Activated T-cell treated with anti-CD3 and anti-CD28 coated beads for 24 hours (primary cell): Measurements from ENCODE around the gene EPOP.
"Not testable (repeated sequence)": the region's sequence is repeated elsewhere in the genome, so short reads cannot be mapped to it uniquely, and the experiment has no call there.

Experiments
- DNase-seq: peaks from one replicate; pipeline ENCODE4 v3.0.0-alpha.2; 2020; ENCODE audit warnings: low read depth

Gene EPOP

GRCh38 chr17:38673707-38674013 is 1.1 kb downstream of the EPOP start:
- DNase-seq, result no peak

- DNase-seq, result no peak
Observed at GRCh38 chr17:38672788-38673706, 1.7 kb downstream of the EPOP start.

- no peak for DNase-seq
Observed at GRCh38 chr17:38671939-38672720, 2.6 kb downstream of the EPOP start.

GRCh38 chr17:38669520-38669919 is 5.2 kb downstream of the EPOP start:
- DNase-seq, result no peak

GRCh38 chr17:38667787-38668122 is 7.0 kb downstream of the EPOP start:
- DNase-seq, result no peak

GRCh38 chr17:38667099-38667786 is 7.5 kb downstream of the EPOP start:
- peak; percentile 46 for DNase-seq

GRCh38 chr17:38663964-38664644 is 10.7 kb downstream of the EPOP start:
- no peak for DNase-seq

- peak; percentile 35 for DNase-seq
Observed at GRCh38 chr17:38663125-38663751, 11.5 kb downstream of the EPOP start.

GRCh38 chr17:38660097-38661025 is 14.4 kb downstream of the EPOP start:
- no peak for DNase-seq

- no peak for DNase-seq
Observed at GRCh38 chr17:38659415-38659814, 15.3 kb downstream of the EPOP start.

GRCh38 chr17:38658741-38659345 is 15.9 kb downstream of the EPOP start:
- no peak for DNase-seq

GRCh38 chr17:38657824-38658740 is 16.7 kb downstream of the EPOP start:
- DNase-seq, result no peak

- DNase-seq, result no peak
Observed at GRCh38 chr17:38656959-38657823, 17.6 kb downstream of the EPOP start.

- DNase-seq, result no peak
Observed at GRCh38 chr17:38654411-38655398, 20.1 kb downstream of the EPOP start.

GRCh38 chr17:38653679-38654078 is 21.1 kb downstream of the EPOP start:
- DNase-seq, result no peak

- DNase-seq, result no peak
Observed at GRCh38 chr17:38653230-38653629, 21.5 kb downstream of the EPOP start.

GRCh38 chr17:38650653-38651173 is 24.0 kb downstream of the EPOP start:
- DNase-seq, result not testable (repeated sequence)
